Stimulated activated CD4-positive, alpha-beta T cell treated with anti-CD3 and anti-CD28 coated beads, TNF-alpha, amount 100 ng/mL, for 1 hour (primary cell): ENCODE data around the gene IGFL2.
"Not testable (repeated sequence)": the region's sequence is repeated elsewhere in the genome, so short reads cannot be mapped to it uniquely, and the experiment has no call there.

Source experiments
- DNase-seq, 3 donors: peaks; one replicate each; pipeline ENCODE4 v3.0.0-alpha.2; 2020; ENCODE audit warnings: low read depth in 3 of 3, low spot score in 1 of 3

IGFL2 gene

GRCh38 chr19:46186717-46187101, 38.7 kb downstream of the IGFL2 start:
- DNase-seq, result no peak

- no peak for DNase-seq
These were observed 42.2 kb downstream of the IGFL2 start for GRCh38 chr19:46189971-46190888.

- DNase-seq, result no peak
These were observed 43.3 kb downstream of the IGFL2 start for GRCh38 chr19:46191356-46191755.

GRCh38 chr19:46191972-46192371, 43.9 kb downstream of the IGFL2 start:
- no peak for DNase-seq

- DNase-seq, result not testable (repeated sequence)
These were observed 44.6 kb downstream of the IGFL2 start for GRCh38 chr19:46192626-46192991.

DNA sequence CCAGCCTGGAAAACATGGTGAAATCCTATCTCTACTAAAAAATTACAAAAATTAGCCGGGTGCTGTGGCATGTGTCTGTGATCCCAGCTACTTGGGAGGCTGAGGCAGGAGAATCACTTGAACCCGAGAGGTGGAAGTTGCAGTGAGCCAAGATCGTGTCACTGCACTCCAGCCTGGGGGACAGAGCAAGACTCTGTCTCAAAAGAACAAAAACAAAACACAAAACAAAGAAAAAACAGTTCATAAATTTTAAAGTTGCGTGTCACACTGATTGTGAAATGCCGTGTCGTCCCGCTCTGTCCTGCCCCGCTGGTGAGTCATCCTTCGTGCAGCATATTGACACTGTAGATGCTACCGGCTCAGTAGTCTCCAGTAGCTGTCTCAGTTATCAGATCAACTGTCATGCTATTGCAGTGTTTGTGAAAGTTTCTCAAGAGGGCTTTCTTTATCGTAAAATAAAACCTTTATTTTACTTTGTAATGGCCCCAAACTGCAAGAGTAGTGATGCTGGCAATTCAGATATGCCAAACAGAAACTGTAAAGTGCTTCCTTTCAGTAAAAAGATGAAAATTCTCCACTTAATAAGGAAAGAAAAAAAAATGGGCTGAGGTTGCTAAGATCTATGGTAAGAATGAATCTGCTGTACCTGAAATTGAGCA, 45.1 kb downstream of the IGFL2 start:
- no peak for DNase-seq

- no peak for DNase-seq
These were observed 45.6 kb downstream of the IGFL2 start for GRCh38 chr19:46193678-46194077.

GRCh38 chr19:46195104-46195503, 47.1 kb downstream of the IGFL2 start:
- DNase-seq, result no peak

DNA sequence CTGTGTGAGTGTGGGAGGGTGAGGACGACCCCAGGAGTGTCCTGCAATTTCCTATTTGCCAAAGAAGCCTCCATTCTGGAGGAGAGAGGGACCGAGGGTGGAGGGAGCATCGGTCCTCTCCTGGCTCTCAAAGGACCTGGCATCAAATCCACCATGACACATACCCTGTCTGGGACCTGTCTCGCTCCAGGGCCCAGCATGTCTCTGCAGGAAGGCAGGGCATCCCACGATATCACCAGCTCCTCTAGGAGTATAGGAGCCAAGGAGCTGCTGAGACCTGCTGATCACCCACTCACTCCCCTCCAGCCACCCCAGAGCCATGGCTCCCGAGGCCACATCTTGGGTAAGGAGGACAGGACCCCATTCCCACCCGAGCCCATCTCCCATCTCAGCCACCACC, 47.9 kb downstream of the IGFL2 start:
- not testable (repeated sequence) for DNase-seq

GRCh38 chr19:46196410-46197124, 48.5 kb downstream of the IGFL2 start:
- DNase-seq, result no peak

DNA sequence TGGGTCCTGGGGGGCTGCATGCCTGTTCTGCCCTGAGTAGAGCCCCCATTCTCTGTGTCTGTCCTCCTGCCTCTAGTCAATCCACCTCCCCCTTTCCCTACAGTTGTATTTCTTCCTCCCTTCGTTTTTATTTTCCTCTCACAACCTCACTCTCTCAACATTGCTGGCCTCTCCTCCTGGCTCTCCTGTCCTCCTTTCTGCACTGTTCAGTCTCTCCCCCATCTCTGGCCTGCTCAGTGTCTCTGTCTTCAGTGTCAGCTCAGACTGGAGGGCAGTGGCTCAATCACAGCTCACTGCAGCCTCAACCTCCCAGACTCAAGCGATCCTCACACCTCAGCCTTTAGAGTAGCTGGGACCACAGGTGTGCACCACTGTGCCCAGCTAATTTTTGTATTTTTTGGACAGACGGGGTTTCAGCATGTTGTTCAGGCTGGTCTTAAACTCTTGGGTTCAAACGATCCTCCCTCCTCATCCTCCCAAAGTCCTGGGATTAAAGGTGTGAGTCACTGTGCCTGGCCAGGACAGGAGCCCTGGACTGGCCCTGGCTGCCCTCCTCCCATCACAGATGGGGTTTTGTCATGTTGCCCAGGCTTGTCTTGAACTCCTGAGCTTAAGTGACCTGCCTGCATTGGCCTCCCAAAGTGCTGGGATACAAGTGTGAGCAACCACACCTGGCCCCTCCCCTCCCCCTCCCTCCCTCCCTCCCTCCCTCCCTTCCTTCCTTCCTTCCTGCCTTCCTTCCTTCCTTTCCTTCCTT, 49.5 kb downstream of the IGFL2 start:
- DNase-seq, result no peak

DNA sequence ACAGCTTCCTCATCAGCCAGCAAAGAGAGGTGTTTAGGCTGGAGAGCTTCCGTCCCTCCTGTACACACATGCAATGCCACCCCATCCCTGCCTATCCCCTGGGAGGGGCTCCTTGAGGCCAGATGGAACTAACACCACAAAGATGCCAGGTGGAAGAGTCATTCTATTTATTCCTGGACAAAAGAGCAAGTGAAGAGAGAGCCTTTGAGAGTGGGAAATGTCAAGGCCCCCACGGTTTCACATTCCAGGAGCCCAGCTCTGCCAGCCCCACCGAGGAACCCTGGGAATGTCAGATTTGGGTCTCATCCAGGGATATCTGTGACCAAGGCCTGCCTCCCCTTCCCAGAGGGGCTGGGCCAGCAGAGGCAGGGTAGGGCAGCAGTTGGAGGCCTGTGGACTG, 50.7 kb downstream of the IGFL2 start:
- DNase-seq, result no peak

DNA sequence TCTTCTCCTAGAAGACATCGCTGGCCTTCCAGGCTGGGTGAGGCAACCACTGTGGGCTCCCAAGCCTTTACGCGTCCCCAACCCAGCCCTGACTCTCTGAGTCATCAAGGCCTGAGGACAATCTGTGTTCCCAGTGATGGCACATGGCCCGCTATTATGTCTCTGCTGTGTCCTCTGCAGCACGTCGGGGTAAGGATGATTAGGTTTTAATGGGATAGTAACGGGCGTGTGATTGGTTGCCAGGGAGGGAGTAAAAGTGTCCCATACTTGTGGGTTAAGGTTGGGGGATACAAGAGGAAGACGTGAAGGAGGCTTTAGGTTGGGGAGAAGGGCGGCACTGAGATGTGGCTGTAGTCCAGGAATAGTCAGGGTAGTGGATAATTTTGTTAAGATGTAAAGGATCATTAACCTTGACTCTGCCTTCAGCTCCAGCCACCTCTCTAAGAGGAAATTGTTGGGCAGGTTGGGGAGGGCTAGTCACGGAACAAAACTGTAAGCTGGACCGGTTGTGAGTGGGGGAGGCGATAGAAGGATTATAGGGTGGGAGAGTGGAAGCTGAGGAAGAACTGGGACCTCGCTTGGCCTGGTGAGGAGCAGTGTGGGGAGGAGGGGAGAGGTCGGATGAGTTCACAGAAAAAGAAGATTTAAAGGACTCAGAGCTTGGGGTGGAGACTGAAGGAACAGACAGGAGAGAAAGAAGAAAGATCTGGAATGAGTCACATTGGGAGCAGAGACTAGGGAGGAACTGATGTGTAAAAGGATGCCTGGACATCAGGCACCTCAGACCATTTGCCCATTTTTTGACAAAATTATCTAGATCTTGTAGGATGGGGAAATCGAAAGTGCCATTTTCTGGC, 53.6 kb downstream of the IGFL2 start:
- DNase-seq, result no peak

DNA sequence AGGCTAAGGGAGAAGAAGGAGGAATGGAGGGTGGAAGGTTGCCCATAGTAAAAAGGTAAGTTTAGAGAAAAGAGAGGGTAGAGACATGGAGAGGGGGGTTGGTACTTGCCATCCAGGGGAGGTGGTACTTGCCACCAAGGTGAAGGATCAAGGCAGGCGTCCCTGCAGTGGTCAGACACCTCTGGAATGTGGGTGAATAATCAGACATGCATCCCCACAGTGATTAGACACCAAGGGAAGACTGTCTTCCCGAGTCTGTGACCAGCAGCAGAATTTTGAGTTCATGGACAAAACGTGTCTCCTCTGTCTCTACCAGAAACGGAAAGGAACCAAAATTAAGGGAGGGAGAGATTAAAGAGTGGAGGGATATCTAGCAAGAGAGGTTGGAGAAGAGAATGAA, 54.4 kb downstream of the IGFL2 start:
- DNase-seq, result no peak

- DNase-seq, result no peak
These were observed 55.1 kb downstream of the IGFL2 start for GRCh38 chr19:46202872-46203860.

GRCh38 chr19:46204008-46204407, 56.0 kb downstream of the IGFL2 start:
- no peak for DNase-seq

DNA sequence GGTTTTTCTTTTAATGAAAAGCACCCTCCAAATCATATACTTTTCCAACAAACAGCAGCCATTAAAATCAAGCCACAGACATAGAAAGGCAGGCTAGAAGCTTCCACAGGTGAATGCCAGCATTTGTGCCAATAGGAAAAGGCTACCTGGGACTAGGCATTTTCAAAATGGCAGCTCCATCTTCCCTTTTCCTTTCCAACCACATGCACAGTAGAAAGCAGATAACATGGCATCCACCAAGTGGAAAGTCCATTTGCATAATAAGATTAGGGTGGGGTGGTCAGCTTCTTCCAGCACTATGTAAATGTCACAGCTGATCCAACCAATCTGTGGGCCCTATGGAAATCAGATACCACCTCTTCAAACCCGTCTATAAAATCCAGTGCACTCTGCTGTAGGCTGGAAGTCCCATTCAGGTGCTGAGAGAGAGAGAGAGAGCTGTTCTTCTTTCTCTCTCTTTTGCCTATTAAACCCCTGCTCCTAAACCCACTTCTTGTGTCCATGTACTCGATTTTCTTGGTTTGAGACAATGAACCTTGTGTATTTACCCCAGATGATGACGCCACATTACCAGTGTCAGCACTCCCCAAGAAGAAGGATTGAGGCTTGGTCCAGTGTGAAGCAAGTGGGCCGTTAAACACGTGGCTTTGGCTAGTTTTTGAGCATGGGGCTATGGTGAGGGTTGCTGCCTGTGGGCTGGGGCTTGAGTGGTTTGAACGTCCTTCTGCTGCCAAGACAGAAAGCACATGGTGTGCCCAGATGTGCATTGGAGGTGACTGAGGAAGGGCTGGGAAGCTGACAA, 57.3 kb downstream of the IGFL2 start:
- DNase-seq, result no peak

DNA sequence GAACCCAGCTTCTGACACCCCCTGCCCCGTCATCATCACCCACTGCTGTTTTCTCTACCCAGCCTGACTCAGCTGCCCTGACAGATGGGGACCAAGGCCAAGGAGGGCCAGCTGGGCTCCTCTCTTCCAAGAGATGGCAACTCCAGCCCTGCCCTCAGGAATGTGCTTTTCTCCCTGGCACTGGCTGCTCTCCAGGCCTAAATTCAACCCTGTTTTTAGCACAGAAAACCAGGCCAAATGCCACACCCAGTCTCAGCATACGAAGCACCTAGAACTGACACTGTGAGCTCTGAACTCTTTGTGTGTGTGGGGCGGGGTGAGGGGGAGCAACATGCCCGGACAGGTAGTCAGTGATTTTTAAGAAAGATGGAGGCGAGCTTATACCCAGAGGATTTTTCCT, 58.1 kb downstream of the IGFL2 start:
- DNase-seq, result no peak
